ENCODE data around the gene KLHL29. TPM values are rescaled to one million over a fixed set of nuclear protein-coding genes. Genes with fewer than 3 reads are reported as not detected.

The KLHL29 gene
- total and polyA plus RNA-seq, 10 of the 15 experiments (the other 5 are each of a cell fraction or from before 2014, with no cell fraction given), result 1.4 to 19.5 (median 6.1) TPM

DNA sequence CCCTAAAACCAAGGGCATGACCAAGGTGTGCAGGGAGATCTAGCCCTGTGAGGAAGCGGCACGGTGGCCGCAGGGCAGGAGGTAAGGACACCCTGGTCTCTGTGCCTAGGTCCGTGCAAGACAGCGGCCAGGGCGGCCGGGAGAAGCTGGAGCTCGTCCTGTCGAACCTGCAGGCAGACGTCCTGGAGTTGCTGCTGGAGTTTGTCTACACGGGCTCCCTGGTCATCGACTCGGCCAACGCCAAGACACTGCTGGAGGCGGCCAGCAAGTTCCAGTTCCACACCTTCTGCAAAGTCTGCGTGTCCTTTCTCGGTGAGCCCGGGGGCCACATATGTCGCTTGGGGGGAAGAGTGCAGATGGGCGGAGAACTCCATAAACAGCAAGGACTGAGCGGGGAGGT lies 306.6 kb downstream of the KLHL29 start:
- FAIRE-seq (no peak), ATAC-seq (no peak), DNase-seq (ENCODE audit: low read depth, low spot score) (no peak)
- Histone ChIP-seq H4K20me1 (ENCODE audit: control insufficient read depth, insufficient read depth) (no peaks in the 10 kb centered on the region), H3K36me3 (ENCODE audit: control insufficient read depth in 2 of 2, insufficient read depth in 2 of 2, low read length in 1 of 2) (peaks cover 1 to 8% of the 10 kb centered on the region in 2 experiments; a peak in 3 of 4 replicates), H2AFZ (ENCODE audit: control insufficient read depth, low read depth, low read length) (no peak overlapping the region), H3K27ac (ENCODE audit: control insufficient read depth, insufficient read depth) (no peak overlapping the region), H3K4me3 (no peak overlapping the region), H3K27me3 (replicated peaks in 1 of 2; ENCODE audit: control insufficient read depth in 2 of 2, insufficient read depth in 2 of 2, low read length in 1 of 2) (no peaks in the 10 kb centered on the region), H3K9me3 (replicated peaks; ENCODE audit: control insufficient read depth, insufficient read depth, low read length) (no peaks in the 10 kb centered on the region), H3K9ac (ENCODE audit: control insufficient read depth, insufficient read depth, low read length) (no peak overlapping the region), H3K4me2 (ENCODE audit: control insufficient read depth, insufficient read depth) (no peak overlapping the region), H3K79me2 (ENCODE audit: control insufficient read depth, insufficient read depth, low read length) (no peaks in the 10 kb centered on the region), H3K4me1 (ENCODE audit: control insufficient read depth, insufficient read depth, low read length) (no peaks in the 10 kb centered on the region)
- in situ Hi-C loops (cut with MboI) (no loop called here), intact Hi-C loops (cut with micrococcal nuclease; ENCODE audit: unreplicated experiment) (no loop called here)
- TF ChIP-seq NR2F1 (conservative IDR thresholded peaks at IDR 0.05) (no peak), ZZZ3 (IDR thresholded peaks at IDR 0.05; ENCODE audit: control insufficient read depth, insufficient read length, low read depth) (no peak), WRNIP1 (IDR thresholded peaks at IDR 0.05; ENCODE audit: borderline replicate concordance, low read depth, low read length) (no peak)
- TF ChIP-seq, protein P1, sequence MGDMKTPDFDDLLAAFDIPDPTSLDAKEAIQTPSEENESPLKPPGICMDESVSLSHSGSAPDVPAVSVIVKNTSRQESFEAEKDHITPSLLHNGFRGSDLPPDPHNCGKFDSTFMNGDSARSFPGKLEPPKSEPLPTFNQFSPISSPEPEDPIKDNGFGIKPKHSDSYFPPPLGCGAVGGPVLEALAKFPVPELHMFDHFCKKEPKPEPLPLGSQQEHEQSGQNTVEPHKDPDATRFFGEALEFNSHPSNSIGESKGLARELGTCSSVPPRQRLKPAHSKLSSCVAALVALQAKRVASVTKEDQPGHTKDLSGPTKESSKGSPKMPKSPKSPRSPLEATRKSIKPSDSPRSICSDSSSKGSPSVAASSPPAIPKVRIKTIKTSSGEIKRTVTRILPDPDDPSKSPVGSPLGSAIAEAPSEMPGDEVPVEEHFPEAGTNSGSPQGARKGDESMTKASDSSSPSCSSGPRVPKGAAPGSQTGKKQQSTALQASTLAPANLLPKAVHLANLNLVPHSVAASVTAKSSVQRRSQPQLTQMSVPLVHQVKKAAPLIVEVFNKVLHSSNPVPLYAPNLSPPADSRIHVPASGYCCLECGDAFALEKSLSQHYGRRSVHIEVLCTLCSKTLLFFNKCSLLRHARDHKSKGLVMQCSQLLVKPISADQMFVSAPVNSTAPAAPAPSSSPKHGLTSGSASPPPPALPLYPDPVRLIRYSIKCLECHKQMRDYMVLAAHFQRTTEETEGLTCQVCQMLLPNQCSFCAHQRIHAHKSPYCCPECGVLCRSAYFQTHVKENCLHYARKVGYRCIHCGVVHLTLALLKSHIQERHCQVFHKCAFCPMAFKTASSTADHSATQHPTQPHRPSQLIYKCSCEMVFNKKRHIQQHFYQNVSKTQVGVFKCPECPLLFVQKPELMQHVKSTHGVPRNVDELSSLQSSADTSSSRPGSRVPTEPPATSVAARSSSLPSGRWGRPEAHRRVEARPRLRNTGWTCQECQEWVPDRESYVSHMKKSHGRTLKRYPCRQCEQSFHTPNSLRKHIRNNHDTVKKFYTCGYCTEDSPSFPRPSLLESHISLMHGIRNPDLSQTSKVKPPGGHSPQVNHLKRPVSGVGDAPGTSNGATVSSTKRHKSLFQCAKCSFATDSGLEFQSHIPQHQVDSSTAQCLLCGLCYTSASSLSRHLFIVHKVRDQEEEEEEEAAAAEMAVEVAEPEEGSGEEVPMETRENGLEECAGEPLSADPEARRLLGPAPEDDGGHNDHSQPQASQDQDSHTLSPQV (IDR thresholded peaks at IDR 0.05), result no peak
- POLR2A ChIA-PET, result no interaction called here
- RAD21 ChIA-PET (ENCODE audit: unreplicated experiment), result no interaction called here
- no TSS peak for BruUV-seq (replicated peaks)
- 95% methylated on average over 21 of the region's 21 CpGs for WGBS (ENCODE audit: insufficient coverage, insufficient replicate concordance, low lambda C conversion rate, missing lambda C conversion rate)
- SMC1A ChIA-PET (ENCODE audit: uncharacterized antibody, unreplicated experiment), result no interaction called here
- CTCF ChIA-PET, result no interaction called here
